K562 (cell line): ENCODE measurements around the gene KNL1. TPM values are rescaled to one million over a fixed set of nuclear protein-coding genes. Genes with fewer than 3 reads are reported as not detected.

ENCODE experiments used
- BHLHE40 ChIP-seq: IDR thresholded peaks from 2 replicates; pipeline ENCODE4 v1.6.1; 2011; ENCODE audit warnings: low read length, improper control_type of control experiment
- CBFB ChIP-seq: sonication (generic); formaldehyde crosslinking; IDR thresholded peaks from 2 replicates; pipeline ENCODE4 v1.4.0; 2020; ENCODE audit warnings: mild to moderate bottlenecking, missing genetic modification reagents
- E2F3 ChIP-seq: fragments of 250-450 bp; sonication (Bioruptor Pico); IDR thresholded peaks from 2 replicates; pipeline ENCODE4 v1.4.0; 2020; ENCODE audit warnings: mild to moderate bottlenecking
- GATAD2A ChIP-seq: fragments of 450-650 bp; IDR thresholded peaks from 2 replicates; pipeline ENCODE4 v1.6.1; 2017
- ILF3 ChIP-seq: fragments of 450-650 bp; IDR thresholded peaks from 2 replicates; pipeline ENCODE4 v1.6.1; 2018; ENCODE audit warnings: antibody characterized with exemption, mild to moderate bottlenecking, moderate library complexity, borderline replicate concordance
- KLF10 ChIP-seq: fragments of 250-450 bp; sonication (Bioruptor Pico); IDR thresholded peaks from 2 replicates; pipeline ENCODE4 v1.6.1; 2021; ENCODE audit warnings: matching md5 sums
- MAFK ChIP-seq: IDR thresholded peaks from 2 replicates; pipeline ENCODE4 v1.6.1; 2011; ENCODE audit warnings: low read length, improper control_type of control experiment
- PATZ1 ChIP-seq: fragments of 250-450 bp; sonication (Bioruptor Pico); IDR thresholded peaks from 2 replicates; pipeline ENCODE4 v1.5.0; 2020; ENCODE audit warnings: mild to moderate bottlenecking, borderline replicate concordance
- RAD51 ChIP-seq: fragments of 450-650 bp; IDR thresholded peaks from 2 replicates; pipeline ENCODE4 v1.7.1; 2016; ENCODE audit warnings: low read depth, mild to moderate bottlenecking, borderline replicate concordance
- RBM25 ChIP-seq: fragments of 200-400 bp; formaldehyde crosslinking; IDR thresholded peaks from 2 replicates; pipeline ENCODE4 v1.6.1; 2018; ENCODE audit warnings: low read length, low read depth, moderate library complexity; ENCODE audit not compliant: severe bottlenecking
- TAF7 ChIP-seq: fragments of 450-650 bp; IDR thresholded peaks from 2 replicates; pipeline ENCODE4 v1.6.1; 2016; ENCODE audit warnings: missing genetic modification characterization, missing compliant biosample characterization
- YBX1 ChIP-seq: fragments of 450-650 bp; IDR thresholded peaks from 2 replicates; pipeline ENCODE4 v1.7.1; 2016; ENCODE audit warnings: mild to moderate bottlenecking
- ZFPM2 ChIP-seq: fragments of 250-450 bp; sonication (Bioruptor Pico); IDR thresholded peaks from 2 replicates; pipeline ENCODE4 v1.5.1; 2022; ENCODE audit warnings: mild to moderate bottlenecking
- ZNF561 ChIP-seq: fragments of 450-650 bp; formaldehyde crosslinking; conservative IDR thresholded peaks from 2 replicates; pipeline ENCODE4 v1.4.0; 2020; ENCODE audit warnings: mild to moderate bottlenecking, moderate library complexity
- ZNF77 ChIP-seq: fragments of 250-450 bp; sonication (Bioruptor Pico); IDR thresholded peaks from 2 replicates; pipeline ENCODE4 v1.5.0; 2020
- ZNF780A ChIP-seq: fragments of 250-450 bp; sonication (Bioruptor Pico); IDR thresholded peaks from 2 replicates; pipeline ENCODE4 v1.5.0; 2021; ENCODE audit warnings: mild to moderate bottlenecking
- polyA plus RNA-seq, 8 experiments: library from polyadenylated mRNA; depleted of rRNA in 4 of 8; stranded (reverse) in 5 of 8; unstranded in 3 of 8; fragments of >200 nt; fragmentation: Nextera tagmentation in 2 of 8; fragmentation: Illumina TruSeq in 1 of 8; extraction: Ambion mirVana in 2 of 8; extraction: Trizol in 1 of 8; gene quantifications; 2 replicates each; pipeline versions ENCODE4 v1.2.1 to v1.2.3, GENCODE V29; 2011 to 2014; ENCODE audit warnings: inconsistent platforms in 1 of 8, missing spikeins in 1 of 8
- total RNA-seq, 7 experiments: library from RNA; depleted of rRNA in 6 of 7; stranded (reverse); fragments of >200 nt in 6 of 7; fragmentation: Illumina TruSeq in 2 of 7; extraction: Trizol in 2 of 7; gene quantifications; 2 replicates each; pipeline versions ENCODE4 v1.2.1 to v1.2.3, GENCODE V29; 2011 to 2021; ENCODE audit warnings: low replicate concordance in 1 of 7
- TF ChIP-seq, protein P1 (sequence below), 2 experiments: IDR thresholded peaks in 1 of 2; conservative IDR thresholded peaks in 1 of 2; 2 replicates each; pipeline ENCODE4 v1.6.1; 2016; ENCODE audit warnings: low read depth in 2 of 2, mild to moderate bottlenecking in 1 of 2, missing compliant biosample characterization in 1 of 2, missing genetic modification characterization in 1 of 2, moderate library complexity in 1 of 2
- TF ChIP-seq, protein P2 (sequence below), 2 experiments: fragments of 450-650 bp; IDR thresholded peaks; 2 replicates each; pipeline ENCODE4 v1.6.1; 2018; ENCODE audit warnings: mild to moderate bottlenecking in 2 of 2, low read depth in 1 of 2; ENCODE audit not compliant: partially characterized antibody in 2 of 2

The KNL1 gene
- total and polyA plus RNA-seq, 9 of the 15 experiments (the other 6 are each of a cell fraction or from before 2014, with no cell fraction given): 14.5 to 65.4 (median 34.6) TPM

DNA sequence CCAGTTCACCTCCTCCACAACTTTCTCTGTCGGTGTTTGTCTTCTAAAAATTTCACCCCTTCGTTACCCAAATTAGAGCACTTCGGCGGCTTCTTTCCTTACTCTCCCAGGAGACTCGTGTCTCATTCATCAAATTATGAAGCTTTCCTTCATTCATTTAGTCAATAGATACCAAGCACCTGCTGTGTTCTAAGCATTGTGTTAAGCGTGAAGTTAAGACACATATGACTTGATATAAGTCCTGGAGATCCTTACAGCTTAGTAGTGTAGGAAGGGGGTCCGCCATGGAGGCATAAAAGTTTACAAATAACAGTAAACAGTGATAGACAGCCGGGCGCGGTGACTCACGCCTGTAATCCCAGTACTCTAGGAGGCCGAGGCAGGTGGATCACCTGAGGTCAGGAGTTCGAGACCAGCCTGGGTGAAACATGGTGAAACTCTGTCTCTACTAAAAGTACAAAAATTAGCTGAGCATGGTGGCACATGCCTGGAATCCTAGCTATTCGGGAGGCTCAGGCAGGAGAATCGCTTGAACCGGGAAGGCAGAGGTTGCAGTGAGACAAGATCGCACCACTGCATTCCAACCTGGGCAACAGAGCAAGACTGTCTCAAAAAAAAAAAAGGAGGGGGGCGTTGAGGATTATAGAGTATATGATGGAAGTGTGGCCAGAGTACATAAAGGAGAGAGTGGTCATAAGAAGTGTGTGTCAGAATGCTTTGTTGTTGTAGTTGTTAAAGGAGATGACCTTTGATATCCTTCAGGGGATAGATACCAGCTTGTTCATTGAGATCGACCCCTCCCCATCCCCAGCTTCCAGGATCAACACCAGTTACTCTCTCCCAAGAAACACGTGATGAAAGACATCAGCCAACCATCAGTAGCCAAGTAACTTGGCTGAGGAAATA lies 28.5 kb upstream of the KNL1 start (continued):
- TF ChIP-seq PATZ1 (CRISPR knock-in tag) (no peak), RAD51 (no peak), BHLHE40 (no peak), E2F3 (CRISPR knock-in tag) (no peak), MAFK (0 out of 2 replicates have a peak, but pooled peaks have one; percentile 1), ZNF77 (CRISPR knock-in tag) (no peak), TAF7 (tag) (peak; percentile 16; the same call in 1 of the 2 replicates), GATAD2A (no peak), KLF10 (CRISPR knock-in tag) (no peak), ZNF780A (CRISPR knock-in tag) (no peak), ZNF561 (CRISPR knock-in tag) (no peak), CBFB (CRISPR knock-in tag) (no peak), YBX1 (no peak), ILF3 (no peak), RBM25 (no peak), ZFPM2 (CRISPR knock-in tag) (no peak)
- TF ChIP-seq, protein P1, sequence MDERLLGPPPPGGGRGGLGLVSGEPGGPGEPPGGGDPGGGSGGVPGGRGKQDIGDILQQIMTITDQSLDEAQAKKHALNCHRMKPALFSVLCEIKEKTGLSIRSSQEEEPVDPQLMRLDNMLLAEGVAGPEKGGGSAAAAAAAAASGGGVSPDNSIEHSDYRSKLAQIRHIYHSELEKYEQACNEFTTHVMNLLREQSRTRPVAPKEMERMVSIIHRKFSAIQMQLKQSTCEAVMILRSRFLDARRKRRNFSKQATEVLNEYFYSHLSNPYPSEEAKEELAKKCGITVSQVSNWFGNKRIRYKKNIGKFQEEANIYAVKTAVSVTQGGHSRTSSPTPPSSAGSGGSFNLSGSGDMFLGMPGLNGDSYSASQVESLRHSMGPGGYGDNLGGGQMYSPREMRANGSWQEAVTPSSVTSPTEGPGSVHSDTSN (CRISPR knock-in tag; IDR thresholded peaks at IDR 0.05; ENCODE audit: low read depth): no peak
- TF ChIP-seq, protein P1 (tag; conservative IDR thresholded peaks at IDR 0.05; ENCODE audit: low read depth): peak; percentile 36; the same call in 1 of the 2 replicates
- TF ChIP-seq, protein P2, sequence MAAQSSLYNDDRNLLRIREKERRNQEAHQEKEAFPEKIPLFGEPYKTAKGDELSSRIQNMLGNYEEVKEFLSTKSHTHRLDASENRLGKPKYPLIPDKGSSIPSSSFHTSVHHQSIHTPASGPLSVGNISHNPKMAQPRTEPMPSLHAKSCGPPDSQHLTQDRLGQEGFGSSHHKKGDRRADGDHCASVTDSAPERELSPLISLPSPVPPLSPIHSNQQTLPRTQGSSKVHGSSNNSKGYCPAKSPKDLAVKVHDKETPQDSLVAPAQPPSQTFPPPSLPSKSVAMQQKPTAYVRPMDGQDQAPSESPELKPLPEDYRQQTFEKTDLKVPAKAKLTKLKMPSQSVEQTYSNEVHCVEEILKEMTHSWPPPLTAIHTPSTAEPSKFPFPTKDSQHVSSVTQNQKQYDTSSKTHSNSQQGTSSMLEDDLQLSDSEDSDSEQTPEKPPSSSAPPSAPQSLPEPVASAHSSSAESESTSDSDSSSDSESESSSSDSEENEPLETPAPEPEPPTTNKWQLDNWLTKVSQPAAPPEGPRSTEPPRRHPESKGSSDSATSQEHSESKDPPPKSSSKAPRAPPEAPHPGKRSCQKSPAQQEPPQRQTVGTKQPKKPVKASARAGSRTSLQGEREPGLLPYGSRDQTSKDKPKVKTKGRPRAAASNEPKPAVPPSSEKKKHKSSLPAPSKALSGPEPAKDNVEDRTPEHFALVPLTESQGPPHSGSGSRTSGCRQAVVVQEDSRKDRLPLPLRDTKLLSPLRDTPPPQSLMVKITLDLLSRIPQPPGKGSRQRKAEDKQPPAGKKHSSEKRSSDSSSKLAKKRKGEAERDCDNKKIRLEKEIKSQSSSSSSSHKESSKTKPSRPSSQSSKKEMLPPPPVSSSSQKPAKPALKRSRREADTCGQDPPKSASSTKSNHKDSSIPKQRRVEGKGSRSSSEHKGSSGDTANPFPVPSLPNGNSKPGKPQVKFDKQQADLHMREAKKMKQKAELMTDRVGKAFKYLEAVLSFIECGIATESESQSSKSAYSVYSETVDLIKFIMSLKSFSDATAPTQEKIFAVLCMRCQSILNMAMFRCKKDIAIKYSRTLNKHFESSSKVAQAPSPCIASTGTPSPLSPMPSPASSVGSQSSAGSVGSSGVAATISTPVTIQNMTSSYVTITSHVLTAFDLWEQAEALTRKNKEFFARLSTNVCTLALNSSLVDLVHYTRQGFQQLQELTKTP (IDR thresholded peaks at IDR 0.05; ENCODE audit: low read depth in 1 of 2, partially characterized antibody in 2 of 2): peak in 1 of 2 experiments; percentile 38
- TF ChIP-seq, all 486 proteins: peak for 19
